NOMO-1 treated with dmso at 0.1 percent for 144 hours (cell line): ENCODE data around the gene KLF11.
"Not testable (repeated sequence)": the region's sequence is repeated elsewhere in the genome, so short reads cannot be mapped to it uniquely, and the experiment has no call there.

Experiments
- DNase-seq: peaks from one replicate; lab custom pipeline; 2025; ENCODE audit not compliant: unreplicated experiment; lab: John Stamatoyannopoulos, UW

KLF11 gene

DNA sequence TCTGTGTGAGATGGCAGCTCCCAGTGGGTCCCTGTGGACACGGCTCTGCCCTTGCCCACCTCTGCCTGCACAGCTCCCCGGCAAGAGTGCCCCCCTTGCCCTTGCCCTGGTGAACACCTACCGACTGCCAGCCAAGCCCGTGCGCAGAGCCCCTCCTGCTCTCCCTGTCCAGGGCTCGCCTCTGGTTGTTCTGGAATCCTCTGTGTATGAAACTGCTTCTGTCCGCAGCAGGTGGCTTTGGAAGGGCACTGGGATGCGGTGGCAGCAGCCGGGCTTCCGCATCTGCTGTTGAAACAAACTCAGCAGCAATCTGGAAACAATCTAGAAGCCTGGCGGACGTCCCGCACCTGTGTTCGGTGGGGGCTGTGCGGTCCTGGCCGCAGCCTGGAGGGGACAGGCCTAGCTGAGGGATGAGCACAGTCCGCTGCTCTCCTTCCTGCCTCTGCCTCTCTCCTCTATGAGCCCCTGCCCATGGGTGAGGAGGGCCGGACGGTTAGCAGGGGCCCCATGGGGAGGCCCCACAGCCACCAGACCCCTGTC, 34.0 kb upstream of the KLF11 start:
- no peak for DNase-seq

DNA sequence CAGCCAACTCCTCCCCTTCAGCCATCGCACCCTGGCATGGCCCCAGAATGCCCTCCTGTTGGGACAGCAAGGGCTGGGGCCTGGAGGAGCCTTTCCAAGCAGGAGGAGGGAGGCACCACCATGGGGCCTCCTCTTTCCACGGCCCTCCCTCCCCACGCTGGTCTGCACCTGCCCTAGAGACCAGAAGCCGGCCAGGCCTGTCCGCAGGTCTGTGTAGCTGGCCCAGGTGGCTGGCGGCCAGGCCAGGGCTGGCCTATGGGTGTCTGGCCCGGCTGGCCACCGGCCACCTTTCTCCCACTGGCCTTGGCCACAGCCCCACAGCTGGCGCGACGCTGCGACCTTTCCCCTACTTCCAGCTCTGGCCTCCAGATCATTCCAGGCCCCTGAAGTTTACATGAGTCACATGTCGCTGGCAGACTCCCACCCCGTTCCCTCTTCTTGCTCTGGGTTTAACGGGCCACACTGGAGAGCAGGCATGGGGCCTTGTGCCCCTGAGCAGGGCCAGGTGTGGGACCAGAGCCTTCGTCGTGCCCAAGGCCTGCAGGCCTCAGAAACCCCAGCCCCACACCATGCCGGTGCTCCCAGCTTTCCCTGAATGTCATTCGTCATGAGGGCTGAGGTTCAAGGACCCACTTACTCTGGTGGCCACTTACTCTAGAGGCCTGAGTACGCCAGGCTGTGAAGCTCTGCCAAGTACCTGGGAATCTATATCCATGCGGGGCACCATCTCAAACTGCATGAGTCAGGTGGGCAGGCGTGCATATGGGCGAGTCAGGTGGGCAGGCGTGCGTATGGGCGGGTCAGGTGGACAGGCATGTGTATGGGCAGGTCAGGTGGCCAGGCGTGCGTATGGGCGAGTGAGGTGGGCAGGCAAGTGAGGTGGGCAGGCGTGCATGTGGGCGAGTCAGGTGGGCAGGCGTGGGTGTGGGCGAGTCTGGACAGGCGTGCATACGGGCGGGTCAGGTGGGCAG, 33.3 kb upstream of the KLF11 start:
- DNase-seq = no peak

DNA sequence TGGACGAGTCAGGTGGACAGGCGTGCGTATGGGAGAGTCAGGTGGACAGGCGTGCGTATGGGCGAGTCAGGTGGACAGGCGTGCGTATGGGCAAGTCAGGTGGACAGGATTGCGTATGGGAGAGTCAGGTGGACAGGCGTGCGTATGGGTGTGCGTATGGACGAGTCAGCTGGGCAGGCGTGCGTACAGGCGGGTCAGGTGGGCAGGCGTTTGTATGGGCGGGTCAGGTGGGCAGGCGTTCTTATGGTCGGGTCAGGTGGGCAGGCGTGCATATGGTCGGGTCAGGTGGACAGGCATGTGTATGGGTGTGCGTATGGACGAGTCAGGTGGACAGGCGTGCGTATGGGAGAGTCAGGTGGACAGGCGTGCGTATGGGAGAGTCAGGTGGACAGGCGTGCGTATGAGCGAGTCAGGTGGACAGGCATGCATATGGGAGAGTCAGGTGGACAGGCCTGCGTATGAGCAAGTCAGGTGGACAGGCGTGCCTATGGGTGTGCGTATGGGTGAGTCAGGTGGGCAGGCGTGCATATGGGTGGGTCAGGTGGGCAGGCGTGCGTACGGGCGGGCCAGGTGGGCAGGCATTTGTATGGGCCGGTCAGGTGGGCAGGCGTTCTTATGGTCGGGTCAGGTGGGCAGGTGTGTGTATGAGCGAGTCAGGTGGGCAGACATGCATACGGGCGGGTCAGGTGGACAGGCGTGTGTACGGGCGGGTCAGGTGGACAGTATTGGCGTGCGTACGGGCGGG, 32.3 kb upstream of the KLF11 start:
- DNase-seq = not testable (repeated sequence)

DNA sequence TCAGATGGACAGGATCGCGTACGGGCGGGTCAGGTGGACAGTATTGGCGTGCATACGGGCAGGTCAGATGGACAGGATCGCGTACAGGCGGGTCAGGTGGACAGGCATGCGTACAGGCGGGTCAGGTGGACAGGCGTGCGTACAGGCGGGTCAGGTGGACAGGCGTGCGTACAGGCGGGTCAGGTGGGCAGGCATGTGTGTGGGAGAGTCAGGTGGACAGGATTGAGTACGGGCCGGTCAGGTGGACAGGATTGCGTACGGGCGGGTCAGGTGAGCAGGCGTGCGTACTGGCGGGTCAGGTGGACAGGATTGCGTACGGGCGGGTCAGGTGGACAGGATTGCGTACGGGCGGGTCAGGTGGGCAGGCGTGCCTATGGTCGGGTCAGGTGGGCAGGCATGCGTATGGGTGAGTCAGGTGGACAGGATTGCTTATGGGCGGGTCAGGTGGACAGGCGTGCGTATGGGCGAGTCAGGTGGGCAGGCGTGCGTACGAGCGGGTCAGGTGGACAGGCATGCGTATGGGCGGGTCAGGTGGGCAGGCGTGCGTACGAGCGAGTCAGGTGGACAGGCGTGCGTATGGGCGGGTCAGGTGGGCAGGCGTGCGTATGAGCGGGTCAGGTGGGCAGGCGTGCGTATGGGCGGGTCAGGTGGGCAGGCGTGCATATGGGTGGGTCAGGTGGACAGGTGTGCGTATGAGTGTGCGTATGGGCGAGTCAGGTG, 31.6 kb upstream of the KLF11 start:
- not testable (repeated sequence) for DNase-seq

DNA sequence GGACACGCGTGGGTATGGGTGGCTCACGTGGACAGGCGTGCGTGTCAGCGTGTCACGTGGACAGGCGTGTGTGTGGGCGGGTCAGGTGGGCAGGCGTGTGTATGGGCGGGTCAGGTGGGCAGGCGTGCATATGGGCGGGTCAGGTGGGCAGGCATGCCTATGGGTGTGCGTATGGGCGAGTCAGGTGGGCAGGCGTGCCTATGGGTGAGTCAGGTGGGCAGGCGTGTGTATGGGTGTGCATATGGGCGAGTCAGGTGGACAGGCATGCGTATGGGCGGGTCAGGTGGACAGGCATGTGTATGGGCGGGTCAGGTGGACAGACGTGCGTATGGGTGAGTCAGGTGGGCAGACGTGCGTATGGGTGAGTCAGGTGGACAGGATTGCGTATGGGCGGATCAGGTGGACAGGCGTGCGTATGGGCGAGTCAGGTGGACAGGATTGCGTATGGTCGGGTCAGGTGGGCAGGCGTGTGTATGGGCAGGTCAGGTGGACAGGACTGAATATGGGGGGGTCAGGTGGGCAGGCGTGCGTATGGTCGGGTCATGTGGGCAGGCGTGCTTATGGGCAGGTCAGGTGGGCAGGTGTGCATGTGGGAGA, 30.9 kb upstream of the KLF11 start:
- not testable (repeated sequence) for DNase-seq

DNA sequence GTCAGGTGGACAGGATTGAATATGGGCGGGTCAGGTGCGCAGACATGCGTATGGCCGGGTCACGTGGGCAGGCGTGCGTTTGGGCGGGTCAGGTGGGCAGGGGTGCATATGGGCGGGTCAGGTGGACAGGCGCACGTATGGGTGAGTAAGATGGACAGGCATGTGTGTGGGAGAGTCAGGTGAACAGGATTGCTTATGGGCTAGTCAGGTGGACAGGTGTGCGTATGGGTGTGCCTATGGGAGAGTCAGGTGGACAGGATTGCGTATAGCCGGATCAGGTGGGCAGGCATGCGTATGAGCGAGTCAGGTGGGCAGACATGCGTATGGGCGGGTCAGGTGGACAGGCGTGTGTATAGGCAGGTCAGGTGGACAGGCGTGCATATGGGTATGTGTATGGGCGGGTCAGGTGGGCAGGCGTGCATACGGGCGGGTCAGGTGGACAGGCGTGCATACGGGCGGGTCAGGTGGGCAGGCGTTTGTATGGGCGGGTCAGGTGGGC, 30.3 kb upstream of the KLF11 start:
- DNase-seq = no peak

DNA sequence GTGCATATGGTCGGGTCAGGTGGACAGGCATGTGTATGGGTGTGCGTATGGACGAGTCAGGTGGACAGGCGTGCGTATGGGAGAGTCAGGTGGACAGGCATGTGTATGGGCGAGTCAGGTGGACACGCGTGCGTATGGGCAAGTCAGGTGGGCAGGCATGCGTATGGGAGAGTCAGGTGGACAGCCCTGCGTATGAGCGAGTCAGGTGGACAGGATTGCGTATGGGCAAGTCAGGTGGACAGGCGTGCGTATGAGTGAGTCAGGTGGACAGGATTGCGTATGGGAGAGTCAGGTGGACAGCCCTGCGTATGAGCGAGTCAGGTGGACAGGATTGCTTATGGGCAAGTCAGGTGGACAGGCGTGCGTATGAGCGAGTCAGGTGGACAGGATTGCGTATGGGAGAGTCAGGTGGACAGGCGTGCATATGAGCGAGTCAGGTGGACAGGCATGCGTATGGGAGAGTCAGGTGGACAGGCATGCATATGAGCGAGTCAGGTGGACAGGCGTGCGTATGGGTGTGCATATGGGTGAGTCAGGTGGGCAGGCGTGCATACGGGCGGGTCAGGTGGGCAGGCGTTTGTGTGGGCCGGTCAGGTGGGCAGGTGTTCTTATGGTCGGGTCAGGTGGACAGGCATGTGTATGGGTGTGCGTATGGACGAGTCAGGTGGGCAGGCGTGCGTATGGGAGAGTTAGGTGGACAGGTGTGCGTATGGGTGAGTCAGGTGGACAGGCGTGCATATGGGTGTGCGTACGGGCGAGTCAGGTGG, 29.5 kb upstream of the KLF11 start:
- not testable (repeated sequence) for DNase-seq

DNA sequence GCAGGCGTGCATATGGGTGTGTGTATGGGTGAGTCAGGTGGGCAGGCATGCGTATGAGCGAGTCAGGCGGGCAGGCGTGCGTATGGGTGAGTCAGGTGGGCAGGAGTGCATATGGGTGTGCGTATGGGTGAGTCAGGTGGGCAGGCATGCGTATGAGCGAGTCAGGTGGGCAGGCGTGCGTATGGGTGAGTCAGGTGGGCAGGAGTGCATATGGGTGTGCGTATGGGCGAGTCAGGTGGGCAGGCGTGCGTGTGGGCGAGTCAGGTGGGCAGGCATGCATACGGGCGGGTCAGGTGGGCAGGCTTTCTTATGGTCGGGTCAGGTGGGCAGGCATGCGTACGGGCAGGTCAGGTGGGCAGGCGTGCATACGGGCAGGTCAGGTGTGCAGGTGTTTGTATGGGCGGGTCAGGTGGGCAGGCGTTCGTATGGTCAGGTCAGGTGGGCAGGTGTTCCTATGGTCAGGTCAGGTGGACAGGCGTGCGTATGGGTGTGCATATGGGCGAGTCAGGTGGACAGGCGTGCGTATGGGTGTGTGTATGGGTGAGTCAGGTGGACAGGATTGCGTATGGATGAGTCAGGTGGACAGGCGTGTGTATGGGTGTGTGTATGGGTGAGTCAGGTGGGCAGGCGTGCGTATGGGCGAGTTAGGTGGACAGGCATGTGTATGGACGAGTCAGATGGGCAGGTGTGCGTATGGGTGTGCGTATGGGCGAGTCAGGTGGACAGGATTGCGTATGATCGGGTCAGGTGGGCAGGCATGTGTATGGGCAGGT, 28.7 kb upstream of the KLF11 start:
- no peak for DNase-seq

DNA sequence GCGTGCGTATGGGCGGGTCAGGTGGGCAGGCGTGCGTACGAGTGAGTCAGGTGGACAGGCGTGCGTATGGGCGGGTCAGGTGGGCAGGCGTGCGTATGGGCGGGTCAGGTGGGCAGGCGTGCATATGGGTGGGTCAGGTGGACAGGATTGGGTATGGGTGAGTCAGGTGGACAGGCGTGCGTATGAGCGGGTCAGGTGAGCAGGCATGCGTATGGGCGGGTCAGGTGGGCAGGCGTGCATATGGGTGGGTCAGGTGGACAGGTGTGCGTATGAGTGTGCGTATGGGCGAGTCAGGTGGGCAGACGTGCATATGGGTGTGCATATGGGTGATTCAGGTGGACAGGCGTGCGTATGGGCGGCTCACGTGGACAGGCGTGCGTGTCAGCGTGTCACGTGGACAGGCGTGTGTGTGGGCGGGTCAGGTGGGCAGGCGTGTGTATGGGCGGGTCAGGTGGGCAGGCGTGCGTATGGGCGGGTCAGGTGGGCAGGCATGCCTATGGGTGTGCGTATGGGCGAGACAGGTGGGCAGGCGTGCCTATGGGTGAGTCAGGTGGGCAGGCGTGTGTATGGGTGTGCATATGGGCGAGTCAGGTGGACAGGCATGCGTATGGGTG, 27.9 kb upstream of the KLF11 start:
- not testable (repeated sequence) for DNase-seq

DNA sequence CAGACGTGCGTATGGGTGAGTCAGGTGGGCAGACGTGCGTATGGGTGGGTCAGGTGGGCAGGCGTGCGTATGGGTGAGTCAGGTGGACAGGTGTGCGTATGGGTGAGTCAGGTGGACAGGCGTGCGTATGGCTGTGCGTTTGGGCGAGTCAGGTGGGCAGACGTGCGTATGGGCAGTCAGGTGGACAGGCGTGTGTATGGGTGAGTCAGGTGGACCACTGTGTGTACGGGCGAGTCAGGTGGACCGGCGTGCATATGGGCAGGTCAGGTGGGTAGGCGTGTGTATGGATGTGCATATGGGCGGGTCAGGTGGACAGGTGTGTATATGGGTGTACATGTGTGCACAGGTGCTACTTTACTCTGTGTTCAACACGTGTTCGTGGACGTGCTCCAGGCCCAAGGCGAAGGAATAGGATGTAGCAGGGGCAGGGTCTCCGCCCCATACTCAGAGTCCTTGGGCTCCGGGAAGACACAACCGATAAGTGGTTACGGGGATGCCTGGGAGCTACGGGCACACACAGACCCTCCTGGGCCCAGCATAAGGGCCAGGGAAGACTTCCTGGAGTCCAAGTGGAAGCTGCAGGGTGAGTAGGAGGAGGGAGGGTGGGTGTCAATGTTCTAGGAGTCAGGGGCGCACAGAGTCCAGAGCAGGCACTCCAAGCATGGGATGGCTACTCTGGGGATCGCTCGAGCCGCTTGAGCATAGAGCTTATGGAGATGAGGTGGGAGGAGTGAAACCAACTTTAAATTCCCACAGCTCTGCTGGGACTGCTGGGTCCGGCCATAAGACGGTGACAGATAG, 27.1 kb upstream of the KLF11 start:
- no peak for DNase-seq

DNA sequence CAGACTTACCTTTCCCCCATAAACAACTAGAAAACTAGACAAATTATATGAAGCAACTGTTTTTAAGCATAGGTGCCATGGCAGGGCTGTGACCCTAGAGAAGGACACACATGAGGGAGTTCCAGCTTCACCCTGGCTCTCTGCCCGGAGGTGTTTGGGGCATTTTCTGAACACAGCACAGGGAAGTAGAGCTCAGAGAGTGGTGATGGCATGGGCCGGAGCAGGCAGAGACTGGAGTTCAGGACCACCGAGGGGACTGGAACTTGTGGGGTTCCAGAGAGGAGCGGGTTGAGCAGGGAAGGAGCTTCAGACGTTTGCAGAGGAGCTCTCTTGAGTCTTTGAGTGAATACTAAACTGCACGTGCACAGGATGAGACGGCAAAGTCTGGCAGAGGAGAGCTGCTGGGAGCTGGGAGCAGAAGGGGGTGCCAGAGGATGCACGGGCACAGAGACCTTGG, 26.5 kb upstream of the KLF11 start:
- DNase-seq = no peak

DNA sequence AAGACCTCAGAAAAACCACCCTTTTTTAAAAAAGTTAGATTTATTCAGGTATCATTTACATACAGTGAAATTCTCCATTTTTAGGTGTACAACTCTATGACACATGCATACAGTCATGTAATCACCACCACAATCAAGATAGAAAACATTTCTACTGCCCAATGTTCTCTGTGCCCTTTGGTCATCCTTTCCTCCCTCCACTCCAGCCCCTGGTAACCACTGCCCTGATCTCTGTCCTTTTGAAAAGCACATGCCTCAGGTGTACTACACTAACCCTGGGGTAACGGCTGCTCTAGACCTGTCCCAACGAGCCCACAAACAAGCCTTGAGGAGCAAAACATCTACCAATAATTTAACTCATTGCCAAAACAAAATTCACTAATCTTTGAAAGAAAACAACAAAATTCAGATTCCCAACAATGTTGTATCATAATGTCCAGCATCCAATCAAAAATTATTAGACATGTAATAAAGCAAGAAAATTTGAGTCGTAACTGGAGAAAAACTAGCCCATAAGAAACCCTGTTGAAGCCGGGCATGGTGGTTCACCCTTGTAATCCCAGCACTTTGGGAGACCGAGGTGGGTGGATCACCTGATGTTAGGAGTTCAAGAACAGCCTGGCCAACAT, 25.9 kb upstream of the KLF11 start:
- no peak for DNase-seq

DNA sequence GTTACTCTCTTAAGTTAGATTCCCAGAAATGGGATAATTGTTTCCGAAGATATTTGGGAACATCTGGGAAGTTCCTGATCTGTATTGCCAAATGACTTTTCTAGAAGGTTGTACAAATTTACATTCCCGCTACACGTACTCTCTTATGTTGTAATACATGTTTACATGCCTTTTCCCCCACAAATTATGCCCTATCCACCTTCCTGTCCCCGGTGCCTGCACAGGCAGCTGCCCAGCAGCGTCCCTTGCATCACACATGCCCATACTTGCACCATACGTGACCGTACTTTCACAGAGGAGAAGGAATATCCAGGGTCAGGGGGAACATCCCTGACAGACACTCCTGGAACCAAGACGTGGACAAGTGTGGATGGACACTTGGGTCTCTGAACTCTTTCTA, 24.2 kb upstream of the KLF11 start:
- no peak for DNase-seq

DNA sequence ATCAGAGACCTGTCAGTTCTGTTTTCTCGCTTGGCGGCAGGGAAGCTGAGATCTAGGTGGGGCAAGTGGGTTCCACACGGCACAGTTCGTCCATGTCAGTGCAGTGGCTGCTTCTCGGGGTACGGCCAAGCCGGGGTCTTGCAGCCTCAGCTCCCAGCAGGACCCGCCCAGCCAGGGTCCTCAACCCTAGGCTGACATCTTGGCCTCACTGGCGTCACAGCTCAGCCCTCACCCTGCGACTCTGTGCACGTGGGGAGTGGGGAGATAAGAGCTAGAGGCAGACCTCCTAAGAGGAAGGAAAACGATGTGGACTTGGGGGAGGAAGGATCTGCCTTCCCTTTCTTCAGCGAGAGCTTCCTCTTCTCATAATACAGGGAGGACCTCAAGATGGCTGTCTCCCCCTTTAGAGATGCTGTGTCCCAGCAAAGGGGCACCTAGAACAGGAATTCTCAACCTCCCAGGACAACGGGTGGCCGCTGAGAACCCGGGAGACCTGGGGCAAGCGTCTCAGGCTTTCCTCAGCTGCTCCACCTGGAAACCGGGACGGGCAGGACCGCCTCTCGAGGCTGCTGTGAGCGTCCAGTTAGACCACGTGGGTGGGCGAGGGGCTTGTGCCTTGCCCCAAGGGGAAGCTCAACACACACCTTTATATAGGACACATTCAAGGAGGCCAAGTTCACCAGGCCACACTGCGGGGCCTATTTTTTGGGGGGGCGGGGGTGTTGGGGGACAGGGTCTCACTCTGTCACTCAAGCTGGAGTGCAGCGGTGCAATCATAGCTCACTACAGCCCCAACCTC, 23.5 kb upstream of the KLF11 start:
- DNase-seq = no peak

DNA sequence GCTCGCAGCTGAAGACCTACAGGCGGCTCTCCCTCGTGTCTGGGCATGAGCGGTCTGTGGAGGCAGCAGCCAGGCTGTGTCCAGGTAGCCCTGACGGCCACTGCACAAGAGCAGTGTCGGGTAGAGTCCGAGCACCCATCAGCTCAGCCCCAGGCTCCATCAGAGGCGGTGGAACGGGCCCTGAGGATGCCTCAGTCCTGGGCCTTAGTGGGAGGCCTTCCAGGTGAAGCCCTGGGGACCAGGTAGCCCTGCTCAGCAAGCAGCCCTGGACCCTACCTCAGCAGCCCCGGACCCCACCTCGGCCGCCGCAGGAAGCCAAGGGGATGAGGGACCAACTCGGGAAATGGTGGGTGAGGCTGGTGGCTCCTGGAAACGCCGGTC, 21.3 kb upstream of the KLF11 start:
- no peak for DNase-seq

DNA sequence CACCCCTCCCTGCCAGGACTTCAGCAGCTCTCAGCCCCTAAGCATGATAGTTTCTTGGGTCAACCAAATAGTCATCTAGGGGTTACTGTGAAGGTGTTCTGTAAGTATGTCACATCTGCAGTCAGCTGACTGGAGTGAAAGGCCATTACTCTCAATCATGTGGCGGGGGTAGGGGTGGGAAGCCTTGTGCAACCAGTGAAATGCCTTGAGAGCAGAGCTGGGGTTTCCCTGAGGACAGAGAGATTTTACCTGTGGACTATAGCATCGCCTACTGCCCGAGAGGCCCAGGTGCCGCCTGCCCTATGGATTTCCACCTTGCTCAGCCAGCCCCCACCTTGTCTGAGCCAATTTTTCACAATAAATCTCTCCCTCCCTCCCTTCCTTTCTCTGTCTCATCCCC, 20.9 kb upstream of the KLF11 start:
- DNase-seq = no peak
